Ectodermal cell (in vitro differentiated cells): ENCODE results near the gene AGPAT4.

Experiments
- H3K27ac ChIP-seq: 2 replicates; pipeline ENCODE4 v1.7.0; 2013; ENCODE audit warnings: mild to moderate bottlenecking, low read depth, low read length; ENCODE audit not compliant: insufficient read depth, poor library complexity, severe bottlenecking
- H3K27me3 ChIP-seq: 2 replicates; pipeline ENCODE4 v1.7.0; 2013; ENCODE audit warnings: mild to moderate bottlenecking, low read length; ENCODE audit not compliant: insufficient read depth, control insufficient read depth, poor library complexity, severe bottlenecking
- H3K36me3 ChIP-seq: one replicate; pipeline ENCODE4 v1.7.0; 2013; ENCODE audit warnings: low read length; ENCODE audit not compliant: control insufficient read depth, insufficient read depth
- H3K4me1 ChIP-seq: one replicate; pipeline ENCODE4 v1.7.0; 2013; ENCODE audit warnings: low read length; ENCODE audit not compliant: control insufficient read depth, insufficient read depth
- H3K4me3 ChIP-seq: 2 replicates; pipeline ENCODE4 v1.7.0; 2013; ENCODE audit warnings: low read depth, low read length, control low read depth; ENCODE audit not compliant: insufficient read depth
- H3K9me3 ChIP-seq: 2 replicates; pipeline ENCODE4 v1.7.0; 2013; ENCODE audit warnings: mild to moderate bottlenecking, low read length, moderate library complexity; ENCODE audit not compliant: control insufficient read depth
- WGBS, 2 experiments: methylation state at CpG; one replicate each; pipeline ENCODE4 v1.1.7; 2013; ENCODE audit warnings: missing lambda C conversion rate in 2 of 2; 5-methylcytosine and 5-hydroxymethylcytosine counted together

AGPAT4 gene

GRCh38 chr6:161171207-161171606, 102.7 kb downstream of the AGPAT4 start:
- H3K27me3 ChIP-seq = no peaks in the 10 kb centered on the region
- H3K36me3 ChIP-seq = no peaks in the 10 kb centered on the region
- H3K4me3 ChIP-seq = no peak overlapping the region
- WGBS, 2 experiments = 94 to 95% methylated on average over 2 of the region's 2 CpGs
- H3K9me3 ChIP-seq = no peaks in the 10 kb centered on the region
- H3K4me1 ChIP-seq = peaks cover 28% of the 10 kb centered on the region
- H3K27ac ChIP-seq = no peak overlapping the region

GRCh38 chr6:161169696-161170095, 104.2 kb downstream of the AGPAT4 start:
- Histone ChIP-seq H3K9me3 (no peaks in the 10 kb centered on the region), H3K4me1 (peaks cover 29% of the 10 kb centered on the region), H3K4me3 (no peak overlapping the region), H3K27me3 (no peaks in the 10 kb centered on the region), H3K36me3 (peaks cover 15% of the 10 kb centered on the region), H3K27ac (no peak overlapping the region)
- 94% methylated on average over 4 of the region's 4 CpGs for WGBS, 2 experiments

GRCh38 chr6:161169035-161169434, 104.8 kb downstream of the AGPAT4 start:
- no peak overlapping the region for H3K27ac ChIP-seq
- 88 to 94% methylated on average over 2 of the region's 2 CpGs for WGBS, 2 experiments
- H3K4me3 ChIP-seq = no peak overlapping the region

GRCh38 chr6:161168281-161168891, 105.5 kb downstream of the AGPAT4 start:
- 35 to 36% methylated on average over 14 of the region's 14 CpGs for WGBS, 2 experiments
- H3K27ac ChIP-seq = peak overlapping the region; percentile 72

More at GRCh38 chr6:161169035-161169434, 104.8 kb downstream of the AGPAT4 start:
- no peaks in the 10 kb centered on the region for H3K9me3 ChIP-seq
- peaks cover 17% of the 10 kb centered on the region for H3K36me3 ChIP-seq
- peaks cover 29% of the 10 kb centered on the region for H3K4me1 ChIP-seq
- no peaks in the 10 kb centered on the region for H3K27me3 ChIP-seq

GRCh38 chr6:161166677-161167076, 107.2 kb downstream of the AGPAT4 start:
- Histone ChIP-seq H3K27ac (no peak overlapping the region), H3K27me3 (no peaks in the 10 kb centered on the region), H3K4me1 (peaks cover 29% of the 10 kb centered on the region), H3K9me3 (no peaks in the 10 kb centered on the region), H3K4me3 (no peak overlapping the region), H3K36me3 (peaks cover 17% of the 10 kb centered on the region)
- WGBS, 2 experiments = 35 to 50% methylated on average over 4 to 5 of the region's 5 CpGs

More at GRCh38 chr6:161168281-161168891, 105.5 kb downstream of the AGPAT4 start:
- H3K4me3 ChIP-seq = no peak overlapping the region
- H3K27me3 ChIP-seq = no peaks in the 10 kb centered on the region
- H3K4me1 ChIP-seq = peaks cover 29% of the 10 kb centered on the region
- peaks cover 17% of the 10 kb centered on the region for H3K36me3 ChIP-seq
- no peaks in the 10 kb centered on the region for H3K9me3 ChIP-seq

GRCh38 chr6:161166176-161166575, 107.7 kb downstream of the AGPAT4 start:
- Histone ChIP-seq H3K4me1 (peaks cover 29% of the 10 kb centered on the region), H3K9me3 (no peaks in the 10 kb centered on the region), H3K27me3 (no peaks in the 10 kb centered on the region), H3K27ac (no peak overlapping the region), H3K4me3 (no peak overlapping the region), H3K36me3 (peaks cover 21% of the 10 kb centered on the region)
- 92% methylated on average over 11 of the region's 11 CpGs for WGBS, 2 experiments

GRCh38 chr6:161164182-161164625, 109.7 kb downstream of the AGPAT4 start:
- 92 to 93% methylated on average over 9 of the region's 9 CpGs for WGBS, 2 experiments
- Histone ChIP-seq H3K27ac (no peak overlapping the region), H3K4me3 (no peak overlapping the region), H3K9me3 (no peaks in the 10 kb centered on the region), H3K4me1 (peaks cover 29% of the 10 kb centered on the region), H3K27me3 (no peaks in the 10 kb centered on the region), H3K36me3 (peaks cover 23% of the 10 kb centered on the region)

GRCh38 chr6:161163466-161164181, 110.2 kb downstream of the AGPAT4 start:
- H3K9me3 ChIP-seq = no peaks in the 10 kb centered on the region
- no peak overlapping the region for H3K27ac ChIP-seq
- 86 to 88% methylated on average over 12 to 13 of the region's 13 CpGs for WGBS, 2 experiments
- H3K36me3 ChIP-seq = peaks cover 25% of the 10 kb centered on the region
- no peaks in the 10 kb centered on the region for H3K27me3 ChIP-seq
- H3K4me3 ChIP-seq = no peak overlapping the region
- peaks cover 23% of the 10 kb centered on the region for H3K4me1 ChIP-seq

- H3K36me3 ChIP-seq = peaks cover 34% of the 10 kb centered on the region
- H3K4me1 ChIP-seq = peaks cover 15% of the 10 kb centered on the region
- H3K9me3 ChIP-seq = no peaks in the 10 kb centered on the region
- no peak overlapping the region for H3K4me3 ChIP-seq
- 88 to 90% methylated on average over 9 of the region's 9 CpGs for WGBS, 2 experiments
- H3K27ac ChIP-seq = no peak overlapping the region
- no peaks in the 10 kb centered on the region for H3K27me3 ChIP-seq
Observed at GRCh38 chr6:161162722-161163121, 111.1 kb downstream of the AGPAT4 start.

- H3K4me3 ChIP-seq = no peak overlapping the region
- H3K9me3 ChIP-seq = no peaks in the 10 kb centered on the region
- H3K36me3 ChIP-seq = peaks cover 34% of the 10 kb centered on the region
- H3K27ac ChIP-seq = no peak overlapping the region
- H3K27me3 ChIP-seq = no peaks in the 10 kb centered on the region
- H3K4me1 ChIP-seq = peaks cover 9% of the 10 kb centered on the region
- 96 to 98% methylated on average over 16 of the region's 16 CpGs for WGBS, 2 experiments
Observed at GRCh38 chr6:161161889-161162624, 111.8 kb downstream of the AGPAT4 start.
